Bronchial epithelial cell (primary cell): Measurements from ENCODE around the gene ZNG1F. TPM values are rescaled to one million over a fixed set of nuclear protein-coding genes. Genes with fewer than 3 reads are reported as not detected.
"Not testable (repeated sequence)": the region's sequence is repeated elsewhere in the genome, so short reads cannot be mapped to it uniquely, and the experiment has no call there.

ENCODE experiments used
- DNase-seq: peaks from one replicate; pipeline ENCODE4 v3.0.0-alpha.2; 2010; ENCODE audit warnings: low read depth
- FAIRE-seq: peaks from 2 replicates; lab custom pipeline; 2011; peaks lifted over from hg19 to GRCh38; lab: Jason Lieb, UNC
- H3K27me3 ChIP-seq: 2 replicates; pipeline ENCODE4 v1.5.1; 2011; ENCODE audit warnings: low read length; ENCODE audit not compliant: control insufficient read depth, insufficient read depth
- H3K36me3 ChIP-seq: 2 replicates; pipeline ENCODE4 v1.5.1; 2011; ENCODE audit warnings: low read length; ENCODE audit not compliant: control insufficient read depth, insufficient read depth
- H3K4me3 ChIP-seq: 2 replicates; pipeline ENCODE4 v1.5.1; 2011; ENCODE audit warnings: mild to moderate bottlenecking, low read depth, low read length, control low read depth
- total RNA-seq: library from RNA; depleted of rRNA; stranded (reverse); fragments of >200 nt; gene quantifications from 2 replicates; pipeline ENCODE4 v1.2.1, GENCODE V29; 2014

ZNG1F gene
- total RNA-seq, 1 donor from 2014 or later, result 9.0 TPM

GRCh38 chr9:41109253-41109652 is 79.9 kb downstream of the ZNG1F start:
- H3K36me3 ChIP-seq, H3K4me3 ChIP-seq, DNase-seq, FAIRE-seq, H3K27me3 ChIP-seq: not testable (repeated sequence)

GRCh38 chr9:41108816-41109215 is 80.3 kb downstream of the ZNG1F start:
- not testable (repeated sequence) for H3K4me3 ChIP-seq, H3K27me3 ChIP-seq, DNase-seq, FAIRE-seq, H3K36me3 ChIP-seq

- not testable (repeated sequence) for FAIRE-seq, H3K27me3 ChIP-seq, H3K36me3 ChIP-seq, DNase-seq, H3K4me3 ChIP-seq
These were observed 82.5 kb downstream of the ZNG1F start for GRCh38 chr9:41106472-41107116.

GRCh38 chr9:41105557-41106253 is 83.4 kb downstream of the ZNG1F start:
- H3K4me3 ChIP-seq, FAIRE-seq, H3K27me3 ChIP-seq, H3K36me3 ChIP-seq, DNase-seq: not testable (repeated sequence)

GRCh38 chr9:41104542-41104941 is 84.6 kb downstream of the ZNG1F start:
- not testable (repeated sequence) for H3K4me3 ChIP-seq, FAIRE-seq, H3K27me3 ChIP-seq, DNase-seq, H3K36me3 ChIP-seq

- FAIRE-seq, H3K4me3 ChIP-seq, H3K27me3 ChIP-seq, H3K36me3 ChIP-seq, DNase-seq: not testable (repeated sequence)
These were observed 88.6 kb downstream of the ZNG1F start for GRCh38 chr9:41100508-41100907.

GRCh38 chr9:41098759-41099158 is 90.4 kb downstream of the ZNG1F start:
- DNase-seq, result peak; percentile 42
- not testable (repeated sequence) for H3K27me3 ChIP-seq, H3K4me3 ChIP-seq, H3K36me3 ChIP-seq, FAIRE-seq

- not testable (repeated sequence) for H3K4me3 ChIP-seq, H3K27me3 ChIP-seq, H3K36me3 ChIP-seq, FAIRE-seq, DNase-seq
These were observed 94.1 kb downstream of the ZNG1F start for GRCh38 chr9:41095060-41095459.

GRCh38 chr9:41094010-41094773 is 94.9 kb downstream of the ZNG1F start:
- H3K27me3 ChIP-seq, DNase-seq, H3K4me3 ChIP-seq, FAIRE-seq, H3K36me3 ChIP-seq: not testable (repeated sequence)

- H3K27me3 ChIP-seq, FAIRE-seq, H3K4me3 ChIP-seq, DNase-seq, H3K36me3 ChIP-seq: not testable (repeated sequence)
These were observed 98.2 kb downstream of the ZNG1F start for GRCh38 chr9:41090922-41091321.

GRCh38 chr9:41090386-41090785 is 98.7 kb downstream of the ZNG1F start:
- peak; percentile 68 for DNase-seq
- FAIRE-seq, H3K27me3 ChIP-seq, H3K4me3 ChIP-seq, H3K36me3 ChIP-seq: not testable (repeated sequence)
